NT2/D1 (cell line): ENCODE data around the gene BHLHA15.

Experiments used
- DNase-seq: peaks from one replicate; pipeline ENCODE4 v3.0.0-alpha.2; 2011; ENCODE audit warnings: low read depth, low spot score
- H3K27me3 ChIP-seq: 2 replicates; pipeline ENCODE4 v1.6.0; 2011; ENCODE audit warnings: mild to moderate bottlenecking; ENCODE audit not compliant: insufficient read length, insufficient read depth
- H3K36me3 ChIP-seq: 2 replicates; pipeline ENCODE4 v1.6.1; 2011; ENCODE audit warnings: mild to moderate bottlenecking, low read length, mixed read lengths; ENCODE audit not compliant: insufficient read depth, insufficient read length
- H3K4me1 ChIP-seq: 2 replicates; pipeline ENCODE4 v1.5.1; 2011; ENCODE audit not compliant: insufficient read depth, insufficient read length
- H3K4me3 ChIP-seq: 2 replicates; pipeline ENCODE4 v1.5.1; 2011; ENCODE audit warnings: low read depth; ENCODE audit not compliant: insufficient read length
- H3K9ac ChIP-seq: 2 replicates; pipeline ENCODE4 v1.6.0; 2011; ENCODE audit warnings: low read depth; ENCODE audit not compliant: insufficient read length
- H3K9me3 ChIP-seq: 2 replicates; pipeline ENCODE4 v1.5.1; 2011; ENCODE audit warnings: mild to moderate bottlenecking, low read length; ENCODE audit not compliant: insufficient read depth
- SUZ12 ChIP-seq: IDR thresholded peaks from 2 replicates; pipeline ENCODE4 v1.6.1; 2011; ENCODE audit not compliant: insufficient read length, insufficient read depth; ENCODE audit errors: extremely low read depth
- YY1 ChIP-seq: IDR thresholded peaks from 2 replicates; pipeline ENCODE4 v1.6.1; 2011; ENCODE audit not compliant: insufficient read length, insufficient read depth
- ZNF274 ChIP-seq: IDR thresholded peaks from 2 replicates; pipeline ENCODE4 v1.6.1; 2011; ENCODE audit warnings: mild to moderate bottlenecking, low read depth, low read length

Gene BHLHA15

DNA sequence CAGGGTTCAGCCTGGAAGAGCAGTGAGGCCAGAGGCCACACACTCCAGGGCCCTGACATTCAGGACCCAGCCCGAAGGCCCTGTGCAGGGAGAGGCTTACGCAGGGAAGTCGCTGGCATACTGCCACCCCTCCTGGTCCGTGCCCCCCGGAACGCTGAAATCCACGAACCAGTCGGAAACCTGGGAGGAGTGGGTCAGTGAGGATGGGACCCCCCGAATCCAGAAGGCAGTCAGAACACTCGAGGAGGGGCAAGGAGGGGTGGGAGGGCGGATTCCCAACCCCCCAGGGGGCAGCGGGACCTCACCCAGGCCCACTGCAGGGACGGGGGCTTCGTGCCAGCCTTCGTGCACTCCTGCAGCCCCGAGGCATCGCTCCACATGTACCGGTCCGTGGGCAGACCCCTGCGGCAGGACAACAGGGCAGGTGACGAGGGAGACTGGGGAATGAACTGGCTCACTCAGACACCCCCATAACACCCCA, 13.5 kb downstream of the BHLHA15 start:
- H3K9ac ChIP-seq: no peak overlapping the region
- no peak for DNase-seq
- H3K4me1 ChIP-seq: peaks cover 5% of the 10 kb centered on the region
- H3K4me3 ChIP-seq: no peak overlapping the region
- no peaks in the 10 kb centered on the region for H3K9me3 ChIP-seq
- H3K36me3 ChIP-seq: no peaks in the 10 kb centered on the region
- TF ChIP-seq ZNF274 (no peak), YY1 (no peak), SUZ12 (no peak)
- H3K27me3 ChIP-seq: no peaks in the 10 kb centered on the region

GRCh38 chr7:98225913-98226614, 14.8 kb downstream of the BHLHA15 start:
- H3K4me1 ChIP-seq: peaks cover 5% of the 10 kb centered on the region
- H3K4me3 ChIP-seq: no peak overlapping the region
- no peaks in the 10 kb centered on the region for H3K27me3 ChIP-seq
- no peak for TF ChIP-seq SUZ12
- TF ChIP-seq YY1: no peak
- TF ChIP-seq ZNF274: no peak
- DNase-seq: no peak
- H3K9ac ChIP-seq: no peak overlapping the region
- no peaks in the 10 kb centered on the region for H3K9me3 ChIP-seq
- H3K36me3 ChIP-seq: no peaks in the 10 kb centered on the region

DNA sequence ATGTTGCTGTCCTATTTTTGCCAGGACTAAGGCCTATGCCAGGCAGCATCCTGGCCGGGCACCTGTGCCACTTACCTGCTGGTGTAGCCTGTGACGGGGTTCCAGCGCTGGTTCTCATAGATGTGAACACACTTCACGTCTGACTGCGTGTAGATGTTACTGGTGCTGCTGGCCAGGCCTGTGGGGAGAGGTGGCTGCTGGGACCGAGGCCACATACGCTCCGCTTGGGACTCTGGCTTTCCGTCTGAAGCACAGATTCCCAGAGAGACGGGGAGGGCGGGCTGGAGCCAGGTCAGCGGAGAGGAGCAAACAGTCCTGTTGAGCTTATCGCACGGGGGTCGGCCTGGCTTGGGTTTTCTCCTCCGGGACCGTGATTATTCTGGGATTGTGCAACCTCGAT, 16.7 kb downstream of the BHLHA15 start:
- Histone ChIP-seq H3K9me3 (no peaks in the 10 kb centered on the region), H3K9ac (no peak overlapping the region), H3K4me3 (no peak overlapping the region), H3K27me3 (no peaks in the 10 kb centered on the region), H3K36me3 (no peaks in the 10 kb centered on the region), H3K4me1 (peaks cover 5% of the 10 kb centered on the region)
- TF ChIP-seq ZNF274: no peak
- no peak for TF ChIP-seq SUZ12
- TF ChIP-seq YY1: no peak
- DNase-seq: no peak

DNA sequence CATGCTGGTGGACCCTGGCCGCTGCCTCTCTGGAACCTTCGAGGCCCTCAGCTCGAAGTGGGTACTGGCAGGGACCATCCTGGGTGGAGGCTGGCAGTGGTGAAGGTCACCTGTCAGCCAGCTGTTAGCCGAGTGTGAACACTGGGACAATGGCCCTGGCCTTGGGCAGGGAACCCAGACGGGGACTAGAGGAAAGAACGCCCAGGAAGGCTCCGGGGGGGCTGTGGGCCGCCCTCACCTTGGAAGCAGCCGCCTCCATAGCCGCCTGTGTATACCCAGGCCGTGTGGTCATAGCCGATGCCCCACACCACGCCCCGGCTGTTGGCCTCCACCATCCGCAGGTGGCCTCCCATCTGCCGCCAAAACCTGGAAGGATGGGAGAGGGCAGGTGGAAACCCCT, 17.6 kb downstream of the BHLHA15 start:
- no peak overlapping the region for H3K4me3 ChIP-seq
- H3K9ac ChIP-seq: no peak overlapping the region
- DNase-seq: no peak
- H3K27me3 ChIP-seq: no peaks in the 10 kb centered on the region
- TF ChIP-seq YY1 (no peak), SUZ12 (no peak), ZNF274 (no peak)
- peaks cover 5% of the 10 kb centered on the region for H3K4me1 ChIP-seq
- no peaks in the 10 kb centered on the region for H3K36me3 ChIP-seq
- H3K9me3 ChIP-seq: no peaks in the 10 kb centered on the region

DNA sequence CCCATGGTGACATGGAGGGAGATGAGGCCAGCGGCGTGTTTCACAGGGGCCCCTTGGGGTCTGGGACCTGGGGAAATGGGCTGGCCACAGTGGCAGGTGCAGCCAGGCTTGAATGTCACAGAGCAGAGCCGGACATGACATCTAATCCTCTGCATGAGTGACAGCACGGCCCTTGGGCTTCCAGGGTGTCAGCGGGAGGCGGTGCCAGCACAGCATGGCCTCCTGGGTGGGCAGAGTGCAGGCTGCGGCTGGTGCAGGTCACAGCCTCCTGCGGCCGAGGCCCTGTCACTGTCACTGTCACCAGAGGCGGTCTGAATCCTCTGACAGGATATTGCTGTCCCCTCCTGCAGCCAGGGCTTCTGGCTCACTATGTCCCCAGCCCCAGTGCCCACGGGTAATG, 18.2 kb downstream of the BHLHA15 start:
- H3K36me3 ChIP-seq: no peaks in the 10 kb centered on the region
- DNase-seq: no peak
- H3K4me3 ChIP-seq: no peak overlapping the region
- no peak for TF ChIP-seq ZNF274
- no peak for TF ChIP-seq YY1
- TF ChIP-seq SUZ12: no peak
- H3K4me1 ChIP-seq: peaks cover 5% of the 10 kb centered on the region
- no peaks in the 10 kb centered on the region for H3K9me3 ChIP-seq
- H3K9ac ChIP-seq: no peak overlapping the region
- no peaks in the 10 kb centered on the region for H3K27me3 ChIP-seq

GRCh38 chr7:98229991-98230745, 18.9 kb downstream of the BHLHA15 start:
- TF ChIP-seq ZNF274 (no peak), SUZ12 (no peak), YY1 (no peak)
- H3K27me3 ChIP-seq: no peaks in the 10 kb centered on the region
- H3K4me1 ChIP-seq: peaks cover 2% of the 10 kb centered on the region
- H3K4me3 ChIP-seq: no peak overlapping the region
- no peak overlapping the region for H3K9ac ChIP-seq
- no peaks in the 10 kb centered on the region for H3K36me3 ChIP-seq
- no peaks in the 10 kb centered on the region for H3K9me3 ChIP-seq
- DNase-seq: no peak
